ENCODE data around the gene RAD51B.

The RAD51B gene

DNA sequence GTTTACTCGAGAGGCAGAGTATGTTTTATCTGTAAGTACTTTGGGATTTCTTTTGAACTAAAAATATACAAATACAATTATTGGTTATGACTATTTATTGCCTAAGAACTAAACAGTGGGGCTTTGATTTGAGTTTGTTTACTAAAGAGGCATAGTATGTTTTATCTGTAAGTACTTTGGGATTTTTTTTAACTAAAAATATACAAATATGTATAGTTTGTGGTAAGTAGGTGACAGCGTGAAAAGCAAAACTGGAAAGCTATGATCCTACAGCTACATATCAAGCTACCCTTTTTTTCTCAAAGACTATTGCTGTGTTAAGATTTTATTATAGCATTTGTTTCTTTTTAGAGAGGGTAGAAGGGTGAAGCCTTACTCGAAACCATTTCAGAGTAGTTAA is 171.0 kb downstream of the RAD51B start:
- DNase-seq (ENCODE audit: low read depth): no peak
- H3K4me3 ChIP-seq (ENCODE audit: low read depth, low read length): no peak overlapping the region
- TF ChIP-seq, protein P1, sequence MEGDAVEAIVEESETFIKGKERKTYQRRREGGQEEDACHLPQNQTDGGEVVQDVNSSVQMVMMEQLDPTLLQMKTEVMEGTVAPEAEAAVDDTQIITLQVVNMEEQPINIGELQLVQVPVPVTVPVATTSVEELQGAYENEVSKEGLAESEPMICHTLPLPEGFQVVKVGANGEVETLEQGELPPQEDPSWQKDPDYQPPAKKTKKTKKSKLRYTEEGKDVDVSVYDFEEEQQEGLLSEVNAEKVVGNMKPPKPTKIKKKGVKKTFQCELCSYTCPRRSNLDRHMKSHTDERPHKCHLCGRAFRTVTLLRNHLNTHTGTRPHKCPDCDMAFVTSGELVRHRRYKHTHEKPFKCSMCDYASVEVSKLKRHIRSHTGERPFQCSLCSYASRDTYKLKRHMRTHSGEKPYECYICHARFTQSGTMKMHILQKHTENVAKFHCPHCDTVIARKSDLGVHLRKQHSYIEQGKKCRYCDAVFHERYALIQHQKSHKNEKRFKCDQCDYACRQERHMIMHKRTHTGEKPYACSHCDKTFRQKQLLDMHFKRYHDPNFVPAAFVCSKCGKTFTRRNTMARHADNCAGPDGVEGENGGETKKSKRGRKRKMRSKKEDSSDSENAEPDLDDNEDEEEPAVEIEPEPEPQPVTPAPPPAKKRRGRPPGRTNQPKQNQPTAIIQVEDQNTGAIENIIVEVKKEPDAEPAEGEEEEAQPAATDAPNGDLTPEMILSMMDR (IDR thresholded peaks at IDR 0.05; ENCODE audit: low read depth, low read length, missing control alignments): no peak

DNA sequence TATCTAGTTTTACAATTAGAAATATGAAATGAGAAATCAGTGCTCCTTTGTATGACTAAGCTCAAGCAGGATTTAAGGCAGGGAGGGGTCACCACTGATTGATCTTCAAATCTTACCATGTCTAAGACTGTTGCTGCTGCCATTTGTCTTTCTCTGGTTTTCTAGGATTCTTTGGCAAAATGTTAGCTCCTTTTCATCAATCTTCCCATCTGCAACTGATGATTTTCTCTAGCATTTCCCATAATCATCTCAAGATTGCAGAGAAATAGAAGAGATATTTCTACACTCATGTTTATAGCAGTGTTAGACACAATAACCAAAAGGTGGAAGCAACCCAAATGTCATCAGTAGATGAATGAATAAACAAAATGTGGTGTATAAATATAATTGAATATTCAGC is 175.0 kb downstream of the RAD51B start:
- TF ChIP-seq, protein P1 (IDR thresholded peaks at IDR 0.05; ENCODE audit: low read depth, low read length, missing control alignments): no peak
- no peak for DNase-seq (ENCODE audit: low read depth)
- no peak overlapping the region for H3K4me3 ChIP-seq (ENCODE audit: low read depth, low read length)

DNA sequence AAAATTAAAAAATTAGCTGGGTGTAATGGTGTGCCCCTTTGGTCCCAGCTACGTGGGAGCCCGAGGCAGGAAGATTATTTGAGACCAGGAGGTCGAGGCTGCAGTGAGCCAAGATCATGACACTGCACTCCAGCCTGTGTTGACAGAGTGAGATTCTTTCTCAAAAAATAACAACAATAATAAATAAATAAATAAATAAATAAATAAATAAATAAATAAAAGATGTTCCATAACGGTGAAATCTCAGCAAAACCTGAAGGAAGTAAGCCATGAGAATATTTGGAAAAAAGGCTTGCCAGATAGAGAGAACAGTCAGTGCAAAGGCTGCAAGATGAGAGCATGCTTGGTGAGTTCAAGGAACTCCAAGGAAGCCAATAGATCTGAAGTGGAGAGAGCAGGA is 176.7 kb downstream of the RAD51B start:
- TF ChIP-seq, protein P1 (IDR thresholded peaks at IDR 0.05; ENCODE audit: low read depth, low read length, missing control alignments): no peak
- H3K4me3 ChIP-seq (ENCODE audit: low read depth, low read length): no peak overlapping the region
- no peak for DNase-seq (ENCODE audit: low read depth)

DNA sequence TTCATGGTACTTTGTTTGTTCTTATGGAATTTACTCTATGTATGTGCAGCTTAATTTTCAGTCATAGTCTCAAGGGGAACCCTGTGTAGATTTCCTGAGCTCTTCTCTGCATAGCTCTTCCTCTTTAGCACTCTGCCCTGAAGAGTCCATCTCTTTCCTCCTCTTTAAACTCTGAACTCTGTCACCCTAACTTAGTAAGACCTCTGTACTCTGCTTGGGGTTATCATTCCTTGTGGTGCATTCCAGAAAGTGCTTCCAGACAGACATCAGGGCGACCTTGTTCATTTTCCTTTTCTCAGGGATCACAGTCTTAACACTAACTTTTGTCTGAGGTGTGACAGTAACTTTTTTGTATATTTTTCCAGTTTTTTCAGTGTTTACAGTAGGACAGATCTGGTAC is 179.3 kb downstream of the RAD51B start:
- TF ChIP-seq, protein P1 (IDR thresholded peaks at IDR 0.05; ENCODE audit: low read depth, low read length, missing control alignments): no peak

DNA sequence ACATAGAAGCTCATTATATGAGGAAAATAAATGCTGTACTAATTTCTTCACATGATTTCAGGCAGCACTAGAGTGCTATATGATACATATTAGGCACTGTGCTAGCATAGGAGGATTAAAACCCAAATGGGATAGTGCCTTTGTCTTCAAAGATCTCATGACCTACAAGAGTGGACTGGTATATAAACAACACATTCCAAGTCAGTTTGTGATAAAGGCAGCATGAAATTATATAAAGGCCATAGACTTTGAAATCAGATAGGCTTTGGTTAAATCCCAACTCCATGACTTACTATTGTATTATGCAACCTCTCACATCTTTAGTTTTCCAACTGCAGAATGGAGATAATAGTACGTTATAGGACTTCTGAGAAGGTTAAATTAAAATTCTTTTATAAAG is 179.7 kb downstream of the RAD51B start:
- H3K4me3 ChIP-seq (ENCODE audit: low read depth, low read length): no peak overlapping the region
- TF ChIP-seq, protein P1 (IDR thresholded peaks at IDR 0.05; ENCODE audit: low read depth, low read length, missing control alignments): no peak
- no peak for DNase-seq (ENCODE audit: low read depth)

More for the DNA sequence above, 179.3 kb downstream of the RAD51B start:
- H3K4me3 ChIP-seq (ENCODE audit: low read depth, low read length): no peak overlapping the region
- no peak for DNase-seq (ENCODE audit: low read depth)

DNA sequence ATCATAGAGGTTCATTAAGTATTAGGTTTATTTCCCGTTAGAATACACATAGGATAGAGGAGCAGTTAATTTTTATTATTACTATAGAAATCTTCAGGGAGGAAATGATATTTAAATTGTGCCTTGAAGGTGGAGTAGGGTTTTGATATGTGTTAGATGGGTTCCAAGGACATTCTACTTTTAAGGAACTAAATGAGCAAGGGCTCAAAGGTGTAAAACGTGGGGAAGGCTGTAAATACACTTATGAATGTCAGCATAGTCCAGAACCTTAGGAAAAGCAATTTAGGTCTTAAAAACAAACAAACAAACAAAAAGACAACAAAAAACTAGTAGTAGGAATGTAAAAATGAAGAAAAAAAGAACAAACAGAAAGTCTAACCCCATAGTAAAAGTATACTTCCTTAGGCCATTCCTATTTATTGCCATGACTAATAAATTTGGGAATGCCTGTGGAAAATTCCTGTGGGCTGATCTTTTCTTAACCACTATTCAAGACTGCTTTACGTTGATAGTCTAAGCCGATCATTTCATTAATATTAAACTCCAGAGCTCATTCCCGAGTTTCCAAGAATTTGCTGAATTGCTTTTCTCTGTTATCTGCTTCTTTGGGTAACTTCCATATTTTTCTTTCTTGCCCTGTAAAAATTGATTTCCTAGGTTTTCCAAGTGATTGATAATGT is 180.3 kb downstream of the RAD51B start:
- TF ChIP-seq, protein P1 (IDR thresholded peaks at IDR 0.05; ENCODE audit: low read depth, low read length, missing control alignments): no peak
- no peak overlapping the region for H3K4me3 ChIP-seq (ENCODE audit: low read depth, low read length)
- no peak for DNase-seq (ENCODE audit: low read depth)

DNA sequence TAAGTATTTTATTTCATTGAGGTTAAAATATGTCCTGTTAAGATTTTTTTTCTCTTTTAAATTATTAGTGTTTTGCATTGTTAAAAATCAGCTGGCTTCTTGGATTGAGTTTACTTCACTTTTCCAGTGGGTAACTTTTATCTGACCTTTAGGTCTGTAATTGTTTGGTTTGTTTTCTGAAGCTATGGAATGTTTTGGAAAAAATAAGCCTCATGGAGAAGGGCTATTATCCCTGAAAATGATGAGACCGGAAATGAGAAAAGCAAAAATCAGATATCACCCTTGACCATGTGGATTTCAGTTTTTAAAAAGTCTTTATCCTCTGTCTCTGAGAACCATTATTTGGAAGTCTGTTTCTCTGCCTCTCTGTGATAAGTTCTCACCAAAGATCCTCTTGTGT is 180.9 kb downstream of the RAD51B start:
- no peak overlapping the region for H3K4me3 ChIP-seq (ENCODE audit: low read depth, low read length)
- DNase-seq (ENCODE audit: low read depth): no peak
- TF ChIP-seq, protein P1 (IDR thresholded peaks at IDR 0.05; ENCODE audit: low read depth, low read length, missing control alignments): no peak
